IPS DF 6.9 (cell line): ENCODE data around the gene MATN3.

Experiments
- DNase-seq: peaks from one replicate; pipeline ENCODE4 v3.0.0-alpha.2; 2013; ENCODE audit warnings: low read depth, low spot score
- H3K27ac ChIP-seq: one replicate; pipeline ENCODE4 v1.5.1; 2013; ENCODE audit warnings: low read length, control low read depth
- H3K27me3 ChIP-seq: 2 replicates; pipeline ENCODE4 v1.6.1; 2013; ENCODE audit warnings: mild to moderate bottlenecking, low read length; ENCODE audit not compliant: control insufficient read depth, insufficient read depth
- H3K36me3 ChIP-seq: 2 replicates; pipeline ENCODE4 v1.6.1; 2013; ENCODE audit warnings: low read length; ENCODE audit not compliant: control insufficient read depth, insufficient read depth
- H3K4me1 ChIP-seq: 2 replicates; pipeline ENCODE4 v1.6.1; 2013; ENCODE audit warnings: low read length; ENCODE audit not compliant: control insufficient read depth, insufficient read depth
- H3K4me3 ChIP-seq: 2 replicates; pipeline ENCODE4 v1.5.1; 2013; ENCODE audit warnings: mild to moderate bottlenecking, low read length
- H3K9me3 ChIP-seq: 2 replicates; pipeline ENCODE4 v1.6.1; 2013; ENCODE audit warnings: low read length, inconsistent platforms; ENCODE audit not compliant: control insufficient read depth, insufficient read depth
- whole genome bisulfite sequencing: extraction: QIAGEN DNeasy Blood & Tissue Kit; methylation state at CpG from one replicate; pipeline ENCODE4 v1.1.7; 2013; ENCODE audit warnings: mixed read lengths, missing lambda C conversion rate; ENCODE audit not compliant: insufficient read length, insufficient coverage; 5-methylcytosine and 5-hydroxymethylcytosine counted together

The MATN3 gene

DNA sequence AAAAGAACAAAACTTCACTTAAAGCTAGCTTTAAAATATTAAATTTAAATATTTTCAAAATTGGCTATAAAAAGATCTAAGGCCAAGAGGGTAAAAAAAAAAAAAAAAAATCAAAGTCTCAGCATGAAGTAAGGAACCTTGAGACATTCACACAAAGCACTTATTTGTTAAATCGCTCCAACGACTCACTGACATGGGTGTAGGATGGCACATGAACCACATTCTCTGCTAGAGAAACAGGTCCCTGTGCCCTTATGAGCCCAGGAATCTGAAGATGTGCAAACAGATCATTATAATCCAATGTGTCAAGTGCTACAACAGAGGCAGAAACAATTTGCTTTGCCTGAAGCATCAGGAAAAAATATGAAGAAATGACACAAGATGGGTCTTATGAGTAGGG is 25.2 kb upstream of the MATN3 start:
- WGBS, result no CpG with 5 or more reads among the region's 2 CpGs
- Histone ChIP-seq H3K9me3 (no peaks in the 10 kb centered on the region), H3K4me3 (no peak overlapping the region), H3K27ac (no peak overlapping the region), H3K4me1 (no peaks in the 10 kb centered on the region), H3K27me3 (no peaks in the 10 kb centered on the region), H3K36me3 (peaks cover 21% of the 10 kb centered on the region; the same call in 1 of the 2 replicates)
- DNase-seq, result no peak

DNA sequence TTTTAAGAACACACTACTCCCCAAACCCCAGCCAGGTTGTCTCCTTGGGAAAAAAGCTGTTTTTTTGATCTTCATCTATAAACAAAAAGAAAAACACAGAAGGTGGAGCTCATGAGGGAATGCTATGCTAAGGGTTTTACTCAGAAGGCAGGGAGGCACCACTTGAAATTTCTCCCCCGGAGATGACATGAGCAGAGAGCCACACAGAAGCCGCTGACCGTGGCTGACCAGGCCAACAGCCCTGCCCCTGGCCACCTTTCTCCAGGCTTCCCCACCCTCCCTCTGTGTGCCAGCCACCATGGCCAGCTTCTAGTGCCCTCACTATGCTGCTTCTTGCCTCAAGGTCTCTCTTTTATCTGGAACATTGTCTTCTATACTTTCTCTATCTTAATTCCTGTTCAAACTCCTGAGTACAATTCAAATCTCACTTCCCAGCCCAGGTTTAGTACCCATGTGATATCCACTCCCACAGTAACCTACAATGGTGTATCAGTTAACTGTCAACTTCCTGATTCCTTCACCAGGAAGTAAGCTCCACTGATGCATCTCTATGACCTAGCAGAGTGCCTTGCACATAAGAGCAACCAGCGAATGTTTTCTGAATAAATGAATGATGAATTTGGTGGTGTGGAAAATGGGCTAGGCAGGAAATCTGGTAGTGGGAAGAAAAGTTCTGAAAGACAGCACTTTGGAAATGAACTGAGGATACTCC is 23.6 kb upstream of the MATN3 start:
- DNase-seq, result no peak
- no CpG with 5 or more reads among the region's 4 CpGs for WGBS
- no peaks in the 10 kb centered on the region for H3K27me3 ChIP-seq
- H3K4me1 ChIP-seq, result no peaks in the 10 kb centered on the region
- H3K27ac ChIP-seq, result no peak overlapping the region
- H3K4me3 ChIP-seq, result no peak overlapping the region
- H3K9me3 ChIP-seq, result no peaks in the 10 kb centered on the region
- H3K36me3 ChIP-seq, result peaks cover 23% of the 10 kb centered on the region; the same call in 1 of the 2 replicates

DNA sequence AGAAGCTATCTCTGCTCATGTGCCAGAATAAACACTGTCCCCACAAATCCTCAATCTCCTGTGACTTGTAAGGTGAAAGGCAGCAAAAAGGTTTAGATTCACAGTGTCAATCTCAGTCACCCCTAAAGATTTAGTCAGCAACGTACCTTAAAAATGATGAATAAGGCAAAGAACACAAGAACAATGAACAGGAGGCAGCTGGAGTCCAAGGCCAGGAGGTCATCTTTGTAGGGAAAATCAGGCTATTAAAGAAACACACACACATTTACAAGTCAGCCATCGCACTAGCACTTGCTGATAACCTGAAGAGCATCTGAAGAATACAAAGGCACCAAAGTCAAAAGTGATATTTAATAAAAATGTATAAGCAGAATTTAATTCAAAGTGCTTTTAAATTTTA is 22.4 kb upstream of the MATN3 start:
- Histone ChIP-seq H3K27me3 (no peaks in the 10 kb centered on the region), H3K36me3 (peaks cover 22% of the 10 kb centered on the region; the same call in 1 of the 2 replicates), H3K9me3 (no peaks in the 10 kb centered on the region), H3K27ac (no peak overlapping the region), H3K4me1 (no peaks in the 10 kb centered on the region), H3K4me3 (no peak overlapping the region)
- no peak for DNase-seq
- WGBS, result no CpG with 5 or more reads among the region's 2 CpGs

DNA sequence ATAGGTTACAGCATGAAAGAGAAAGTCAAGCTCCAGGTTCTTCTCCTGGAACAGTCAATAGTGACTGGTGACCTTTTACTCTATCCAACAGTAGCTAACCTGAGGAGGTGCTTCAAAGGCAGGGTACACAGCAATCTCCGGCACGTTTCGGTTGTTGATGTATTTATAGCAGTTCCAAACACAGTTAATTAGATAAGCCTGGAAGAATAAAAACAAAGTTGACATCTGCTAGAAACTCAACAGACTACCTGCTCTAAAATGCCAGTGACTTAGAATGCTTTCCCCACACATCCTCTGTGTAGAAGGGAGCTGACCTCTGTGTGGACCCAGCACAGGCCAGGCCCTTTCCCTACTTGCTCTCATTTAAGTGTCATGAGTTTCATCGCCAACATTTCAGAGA is 21.8 kb upstream of the MATN3 start:
- Histone ChIP-seq H3K27ac (no peak overlapping the region), H3K36me3 (peaks cover 20% of the 10 kb centered on the region; the same call in 1 of the 2 replicates), H3K9me3 (no peaks in the 10 kb centered on the region), H3K4me3 (no peak overlapping the region), H3K4me1 (no peaks in the 10 kb centered on the region), H3K27me3 (no peaks in the 10 kb centered on the region)
- DNase-seq, result no peak
- no CpG with 5 or more reads among the region's 4 CpGs for WGBS

DNA sequence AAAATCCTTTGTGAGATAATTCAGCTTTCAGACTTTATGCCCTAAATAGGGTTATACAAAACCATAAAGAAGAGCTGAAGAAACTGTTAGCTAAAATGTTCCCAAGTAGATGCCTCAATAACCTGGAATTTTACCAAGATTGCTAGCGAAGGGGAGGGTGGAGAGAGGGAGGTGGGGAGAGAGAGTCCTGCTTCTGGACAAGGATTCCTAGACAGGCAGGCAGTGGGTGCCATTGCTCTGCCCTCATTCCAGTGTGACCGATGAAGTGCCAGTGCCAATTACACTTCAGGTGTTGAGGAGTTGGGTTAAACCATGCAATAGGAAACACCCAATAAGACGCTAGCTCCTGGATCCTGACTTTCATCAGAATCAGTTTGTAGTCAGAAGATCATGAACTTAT is 20.9 kb upstream of the MATN3 start:
- no peak for DNase-seq
- peaks cover 20% of the 10 kb centered on the region; the same call in 1 of the 2 replicates for H3K36me3 ChIP-seq
- no peak overlapping the region for H3K4me3 ChIP-seq
- no CpG with 5 or more reads among the region's 3 CpGs for WGBS
- H3K9me3 ChIP-seq, result no peaks in the 10 kb centered on the region
- H3K27ac ChIP-seq, result no peak overlapping the region
- no peaks in the 10 kb centered on the region for H3K27me3 ChIP-seq
- H3K4me1 ChIP-seq, result no peaks in the 10 kb centered on the region

DNA sequence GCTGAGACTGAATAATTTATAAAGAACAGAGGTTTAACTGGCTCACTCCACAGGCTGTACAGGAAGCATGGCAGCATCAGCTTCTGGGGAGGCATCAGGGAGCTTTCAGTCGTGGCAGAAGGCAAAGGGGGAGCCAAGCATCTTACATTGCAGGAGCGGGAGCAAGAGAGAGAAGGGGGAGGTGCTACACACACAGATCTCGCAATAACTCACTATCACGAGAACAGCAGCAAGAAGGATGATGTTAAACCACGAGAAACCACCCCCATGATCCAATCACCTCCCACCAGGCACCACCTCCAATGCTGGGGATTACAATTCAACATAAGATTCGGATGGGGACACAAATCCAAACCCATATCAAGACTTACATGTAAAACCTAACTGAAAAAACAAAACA is 17.8 kb upstream of the MATN3 start:
- DNase-seq, result no peak
- H3K9me3 ChIP-seq, result no peaks in the 10 kb centered on the region
- H3K36me3 ChIP-seq, result peaks cover 17% of the 10 kb centered on the region; the same call in 1 of the 2 replicates
- H3K27ac ChIP-seq, result no peak overlapping the region
- H3K4me1 ChIP-seq, result no peaks in the 10 kb centered on the region
- no peaks in the 10 kb centered on the region for H3K27me3 ChIP-seq
- H3K4me3 ChIP-seq, result no peak overlapping the region
- no CpG with 5 or more reads among the region's 6 CpGs for WGBS

DNA sequence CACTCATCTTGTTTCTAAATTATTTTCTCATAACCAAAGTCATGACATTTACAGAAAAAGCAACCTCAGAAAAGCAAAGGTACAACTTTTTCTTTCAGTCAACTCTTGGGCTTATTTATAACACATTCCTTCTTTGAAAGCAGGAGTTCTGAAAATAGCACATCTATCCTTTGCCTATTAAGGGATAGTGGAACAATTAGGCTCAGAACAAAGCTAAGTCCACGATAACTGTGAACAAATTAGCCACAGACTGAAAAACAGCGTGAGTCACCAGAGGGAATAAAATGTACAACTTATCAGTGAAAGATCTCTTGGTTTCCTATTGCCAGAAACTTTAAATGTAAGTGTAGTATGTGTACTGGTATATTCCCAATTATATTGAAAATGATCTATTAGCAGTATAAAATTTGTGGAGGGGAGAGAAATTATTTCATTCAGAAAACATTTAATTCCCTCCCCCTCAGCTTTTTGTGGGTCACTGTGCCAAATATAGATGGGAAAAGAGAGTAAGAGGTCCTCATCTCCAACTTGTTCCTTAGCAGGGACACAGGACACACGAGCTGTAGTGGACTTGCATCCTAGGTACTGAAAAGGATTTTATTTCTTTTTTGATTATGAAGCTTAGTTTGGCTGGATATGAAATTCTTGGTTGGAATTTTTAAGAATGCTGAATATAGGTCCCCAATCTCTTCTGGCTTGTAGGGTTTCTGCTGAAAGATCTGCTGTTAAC is 15.4 kb upstream of the MATN3 start:
- DNase-seq, result no peak
- Histone ChIP-seq H3K36me3 (peaks cover 2% of the 10 kb centered on the region; the same call in 1 of the 2 replicates), H3K4me3 (no peak overlapping the region), H3K9me3 (no peaks in the 10 kb centered on the region), H3K27me3 (no peaks in the 10 kb centered on the region), H3K4me1 (no peaks in the 10 kb centered on the region), H3K27ac (no peak overlapping the region)
- WGBS, result no CpG with 5 or more reads among the region's 3 CpGs

DNA sequence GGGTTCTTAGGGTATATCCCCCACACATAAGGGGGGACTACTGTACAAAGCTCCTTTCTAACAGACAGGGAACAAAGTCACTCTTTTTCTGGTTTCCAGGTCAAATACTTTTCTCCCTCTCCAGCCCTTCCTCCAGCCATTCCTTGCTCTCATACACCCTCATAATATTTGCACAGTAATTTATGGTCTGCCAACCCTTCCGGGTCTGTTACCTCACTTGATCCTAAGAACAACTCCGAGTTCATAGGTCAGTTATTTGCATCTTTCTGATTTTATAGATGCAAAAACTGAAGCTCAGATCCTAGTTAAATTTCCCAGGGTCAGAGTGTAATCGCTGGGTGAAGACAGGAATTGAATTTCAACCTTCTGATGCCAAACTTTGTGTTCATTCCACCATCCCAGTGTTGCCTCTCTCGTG is 14.8 kb upstream of the MATN3 start:
- H3K4me1 ChIP-seq, result no peaks in the 10 kb centered on the region
- no peaks in the 10 kb centered on the region for H3K9me3 ChIP-seq
- no peak overlapping the region for H3K4me3 ChIP-seq
- no peaks in the 10 kb centered on the region for H3K27me3 ChIP-seq
- no peak overlapping the region for H3K27ac ChIP-seq
- no CpG with 5 or more reads among the region's 4 CpGs for WGBS
- peaks cover 2% of the 10 kb centered on the region; the same call in 1 of the 2 replicates for H3K36me3 ChIP-seq
- no peak for DNase-seq

DNA sequence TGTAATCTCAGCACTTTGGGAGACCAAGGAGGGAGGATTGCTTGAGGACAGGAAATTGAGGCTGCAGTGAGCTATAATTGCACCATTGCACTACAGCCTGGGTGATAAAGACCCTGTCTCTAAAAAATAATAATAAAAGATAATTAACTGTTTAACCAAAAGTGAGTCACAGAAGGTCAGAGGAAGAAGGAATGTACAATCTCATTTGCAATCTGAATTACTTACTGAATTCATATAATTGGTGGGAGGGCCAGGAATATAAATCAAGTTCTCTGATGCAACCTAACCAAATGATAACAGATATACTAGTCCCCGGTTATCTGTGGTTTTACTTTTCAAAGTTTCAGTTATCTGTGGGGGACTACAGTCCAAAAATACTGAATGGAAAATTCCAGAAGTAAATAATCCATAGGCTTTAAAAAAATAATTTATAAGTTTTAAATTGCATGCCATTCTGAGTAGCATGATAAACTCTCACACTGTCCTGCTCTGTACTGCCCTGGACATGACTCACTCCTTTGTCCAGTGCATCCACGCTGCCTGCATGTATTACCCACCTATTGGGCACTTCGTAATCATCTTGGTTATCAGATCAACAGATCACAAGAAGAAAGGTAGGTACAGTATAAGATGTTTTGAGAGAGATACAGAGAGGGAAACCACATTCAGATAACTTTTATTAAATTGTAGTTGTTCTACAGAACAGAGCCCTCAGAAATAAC is 12.8 kb upstream of the MATN3 start:
- H3K27me3 ChIP-seq, result no peaks in the 10 kb centered on the region
- no peak overlapping the region for H3K4me3 ChIP-seq
- no peak overlapping the region for H3K27ac ChIP-seq
- DNase-seq, result no peak
- no peaks in the 10 kb centered on the region for H3K4me1 ChIP-seq
- no peaks in the 10 kb centered on the region for H3K36me3 ChIP-seq
- H3K9me3 ChIP-seq, result no peaks in the 10 kb centered on the region
- no CpG with 5 or more reads among the region's 3 CpGs for WGBS

DNA sequence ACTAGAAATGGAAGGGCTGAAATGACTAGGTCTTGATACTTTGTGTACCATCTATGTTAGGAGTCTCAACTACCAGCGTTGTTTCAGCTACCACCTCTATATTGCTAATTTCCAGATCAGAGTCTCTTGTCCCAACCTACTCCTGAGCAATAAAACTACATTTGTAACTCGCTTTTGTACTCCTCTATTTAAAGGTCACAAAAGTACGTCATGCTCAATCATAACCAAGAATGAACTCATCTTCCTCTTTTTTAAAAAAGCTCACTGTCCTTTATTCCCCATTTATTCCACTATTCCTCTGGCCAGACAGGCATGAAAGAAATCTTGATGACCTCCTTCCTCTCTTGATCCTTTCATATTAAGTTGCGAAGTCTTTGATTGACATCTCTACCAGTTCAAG is 11.2 kb upstream of the MATN3 start:
- no peaks in the 10 kb centered on the region for H3K27me3 ChIP-seq
- no peak for DNase-seq
- no peak overlapping the region for H3K4me3 ChIP-seq
- no peak overlapping the region for H3K27ac ChIP-seq
- no peaks in the 10 kb centered on the region for H3K4me1 ChIP-seq
- WGBS, result no CpG with 5 or more reads among the region's 4 CpGs
- no peaks in the 10 kb centered on the region for H3K36me3 ChIP-seq
- H3K9me3 ChIP-seq, result no peaks in the 10 kb centered on the region
